SU-DHL-6 (cell line): ENCODE measurements around the gene ANKS1A.

ENCODE experiments used
- EZH2phosphoT487 ChIP-seq: fragments of 200-600 bp; sonication (generic), shearing (Covaris generic); conservative IDR thresholded peaks from 2 replicates; pipeline ENCODE4 v1.6.1; 2018; ENCODE audit warnings: mild to moderate bottlenecking, antibody characterized with exemption, low read length, moderate library complexity, mixed read lengths
- TF ChIP-seq, protein P1 (sequence below): fragments of 200-600 bp; sonication (generic); IDR thresholded peaks from one replicate; pipeline ENCODE4 v1.5.1; 2017; ENCODE audit warnings: antibody characterized with exemption, mild to moderate bottlenecking, low read length, moderate library complexity; ENCODE audit not compliant: insufficient read depth, poor library complexity, severe bottlenecking

DNA sequence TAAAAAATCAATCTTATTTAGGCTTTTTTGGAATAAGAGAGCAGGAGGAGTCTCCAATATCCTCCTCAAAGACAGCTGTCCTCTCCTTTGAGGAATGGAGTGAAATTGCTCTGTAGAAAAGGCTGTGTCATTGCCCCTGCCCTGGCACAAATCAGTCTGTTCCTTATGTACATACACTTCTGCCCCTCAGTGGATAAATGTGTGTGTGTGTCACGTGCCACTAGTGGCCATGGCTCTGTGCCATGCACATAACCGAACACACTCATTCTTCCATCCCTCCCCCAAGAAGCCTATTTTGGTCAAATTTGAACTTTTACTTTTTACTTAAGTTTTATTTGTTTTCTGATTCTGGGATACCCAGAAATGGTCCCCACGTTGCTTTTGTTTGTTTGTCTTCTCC is 49.2 kb downstream of the ANKS1A start:
- TF ChIP-seq, protein P1, sequence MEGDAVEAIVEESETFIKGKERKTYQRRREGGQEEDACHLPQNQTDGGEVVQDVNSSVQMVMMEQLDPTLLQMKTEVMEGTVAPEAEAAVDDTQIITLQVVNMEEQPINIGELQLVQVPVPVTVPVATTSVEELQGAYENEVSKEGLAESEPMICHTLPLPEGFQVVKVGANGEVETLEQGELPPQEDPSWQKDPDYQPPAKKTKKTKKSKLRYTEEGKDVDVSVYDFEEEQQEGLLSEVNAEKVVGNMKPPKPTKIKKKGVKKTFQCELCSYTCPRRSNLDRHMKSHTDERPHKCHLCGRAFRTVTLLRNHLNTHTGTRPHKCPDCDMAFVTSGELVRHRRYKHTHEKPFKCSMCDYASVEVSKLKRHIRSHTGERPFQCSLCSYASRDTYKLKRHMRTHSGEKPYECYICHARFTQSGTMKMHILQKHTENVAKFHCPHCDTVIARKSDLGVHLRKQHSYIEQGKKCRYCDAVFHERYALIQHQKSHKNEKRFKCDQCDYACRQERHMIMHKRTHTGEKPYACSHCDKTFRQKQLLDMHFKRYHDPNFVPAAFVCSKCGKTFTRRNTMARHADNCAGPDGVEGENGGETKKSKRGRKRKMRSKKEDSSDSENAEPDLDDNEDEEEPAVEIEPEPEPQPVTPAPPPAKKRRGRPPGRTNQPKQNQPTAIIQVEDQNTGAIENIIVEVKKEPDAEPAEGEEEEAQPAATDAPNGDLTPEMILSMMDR = no peak
- no peak for TF ChIP-seq EZH2phosphoT487
